ENCODE measurements around the gene LAMA3. TPM values are rescaled to one million over a fixed set of nuclear protein-coding genes. Genes with fewer than 3 reads are reported as not detected.

Gene LAMA3
- total and polyA plus RNA-seq, 2 donors (not counting 3 experiments of a cell fraction or from before 2014, with no cell fraction given): 2.6 to 12.3 TPM

DNA sequence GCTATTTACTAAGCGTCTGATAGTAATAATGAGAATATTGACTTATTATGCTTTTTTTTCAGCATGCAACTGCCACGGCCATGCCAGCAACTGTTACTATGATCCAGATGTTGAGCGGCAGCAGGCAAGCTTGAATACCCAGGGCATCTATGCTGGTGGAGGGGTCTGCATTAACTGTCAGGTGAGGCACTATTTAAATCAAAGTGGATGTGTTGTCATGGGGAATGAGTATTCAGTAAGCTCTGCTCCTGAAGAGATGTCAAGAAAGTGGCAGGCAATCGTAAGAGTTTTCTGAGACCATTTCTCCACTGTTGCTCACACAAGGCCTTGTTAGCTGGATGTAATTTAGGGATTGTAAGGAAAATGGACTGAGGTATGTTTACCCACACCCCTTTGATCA, 74.1 kb downstream of the LAMA3 start:
- dilution Hi-C loops (cut with MboI; ENCODE audit: extremely low pct_ligation_motif_present, low sequenced_read_pairs): no loop called here
- intact Hi-C loops (cut with micrococcal nuclease): no loop called here
- TF ChIP-seq POLR2A (IDR thresholded peaks at IDR 0.05; ENCODE audit: low read depth, low read length) (no peak), GATA2 (IDR thresholded peaks at IDR 0.05; ENCODE audit: insufficient read depth, insufficient read length, low read depth, low read length) (no peak), EZH2 (IDR thresholded peaks at IDR 0.05; ENCODE audit: borderline replicate concordance, low read depth, low read length, severe bottlenecking) (no peak), JUN (IDR thresholded peaks at IDR 0.05; ENCODE audit: borderline replicate concordance, insufficient read depth, insufficient read length, low read depth) (no peak), POLR2AphosphoS5 (IDR thresholded peaks at IDR 0.05; ENCODE audit: insufficient read depth, low read depth, low read length) (no peak), FOS (IDR thresholded peaks at IDR 0.05; ENCODE audit: borderline replicate concordance, insufficient read depth, low read length) (no peak), MYC (IDR thresholded peaks at IDR 0.05; ENCODE audit: low read depth, low read length) (no peak)
- TF ChIP-seq, protein P1, sequence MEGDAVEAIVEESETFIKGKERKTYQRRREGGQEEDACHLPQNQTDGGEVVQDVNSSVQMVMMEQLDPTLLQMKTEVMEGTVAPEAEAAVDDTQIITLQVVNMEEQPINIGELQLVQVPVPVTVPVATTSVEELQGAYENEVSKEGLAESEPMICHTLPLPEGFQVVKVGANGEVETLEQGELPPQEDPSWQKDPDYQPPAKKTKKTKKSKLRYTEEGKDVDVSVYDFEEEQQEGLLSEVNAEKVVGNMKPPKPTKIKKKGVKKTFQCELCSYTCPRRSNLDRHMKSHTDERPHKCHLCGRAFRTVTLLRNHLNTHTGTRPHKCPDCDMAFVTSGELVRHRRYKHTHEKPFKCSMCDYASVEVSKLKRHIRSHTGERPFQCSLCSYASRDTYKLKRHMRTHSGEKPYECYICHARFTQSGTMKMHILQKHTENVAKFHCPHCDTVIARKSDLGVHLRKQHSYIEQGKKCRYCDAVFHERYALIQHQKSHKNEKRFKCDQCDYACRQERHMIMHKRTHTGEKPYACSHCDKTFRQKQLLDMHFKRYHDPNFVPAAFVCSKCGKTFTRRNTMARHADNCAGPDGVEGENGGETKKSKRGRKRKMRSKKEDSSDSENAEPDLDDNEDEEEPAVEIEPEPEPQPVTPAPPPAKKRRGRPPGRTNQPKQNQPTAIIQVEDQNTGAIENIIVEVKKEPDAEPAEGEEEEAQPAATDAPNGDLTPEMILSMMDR (IDR thresholded peaks at IDR 0.05; ENCODE audit: extremely low read depth in 1 of 2, insufficient read depth in 1 of 2, low read depth in 1 of 2, low read length in 2 of 2): no peak
- TF ChIP-seq, protein P2, sequence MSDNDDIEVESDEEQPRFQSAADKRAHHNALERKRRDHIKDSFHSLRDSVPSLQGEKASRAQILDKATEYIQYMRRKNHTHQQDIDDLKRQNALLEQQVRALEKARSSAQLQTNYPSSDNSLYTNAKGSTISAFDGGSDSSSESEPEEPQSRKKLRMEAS (IDR thresholded peaks at IDR 0.05; ENCODE audit: insufficient read depth, insufficient read length): no peak
- no peaks in the 10 kb centered on the region for H3K27me3 ChIP-seq (ENCODE audit: control insufficient read depth in 2 of 2, insufficient read depth in 2 of 2, low read length in 2 of 2)
- POLR2A ChIA-PET: no interaction called here
- CTCF ChIA-PET: interaction anchor here (1.0 kb wide), 1 partner anchor 61 kb away, joined by 3 read pairs; no protein-coding TSS in a partner anchor
- FAIRE-seq (no peak), DNase-seq (ENCODE audit: low read depth, low spot score) (no peak)
- no peaks in the 10 kb centered on the region for H3K9me3 ChIP-seq (replicated peaks; ENCODE audit: control insufficient read depth, insufficient read depth, low read length)
- no peaks in the 10 kb centered on the region for H4K20me1 ChIP-seq (replicated peaks; ENCODE audit: control insufficient read depth, extremely low read depth, insufficient read depth, low read length)
- no peak overlapping the region for H2AFZ ChIP-seq (ENCODE audit: low read depth, low read length)
- H3K9me1 ChIP-seq (replicated peaks; ENCODE audit: control insufficient read depth, extremely low read depth, insufficient read depth, low read length): no peaks in the 10 kb centered on the region
- H3K79me2 ChIP-seq (ENCODE audit: control insufficient read depth, insufficient read depth, low read length): no peaks in the 10 kb centered on the region
- no peaks in the 10 kb centered on the region for H3K36me3 ChIP-seq (ENCODE audit: control insufficient read depth in 2 of 2, extremely low read depth in 1 of 2, insufficient read depth in 2 of 2, low read length in 2 of 2)
- no peak overlapping the region for H3K4me2 ChIP-seq (ENCODE audit: insufficient read depth, low read length)
- no TSS peak for BruUV-seq (replicated peaks)
- H3K27ac ChIP-seq (ENCODE audit: insufficient read depth, low read depth, low read length): no peak overlapping the region
- no peak overlapping the region for H3K4me3 ChIP-seq (replicated peaks in 1 of 3; ENCODE audit: insufficient read depth in 1 of 3, low read depth in 1 of 3, low read length in 3 of 3)
- no peaks in the 10 kb centered on the region for H3K4me1 ChIP-seq (ENCODE audit: control insufficient read depth, extremely low read depth, insufficient read depth, low read length)
- no peak overlapping the region for H3K9ac ChIP-seq (replicated peaks; ENCODE audit: extremely low read depth, insufficient read depth, low read length)

Data from endothelial cell of umbilical vein (primary cell).